Cardiac septum (tissue), 1 donor: ENCODE measurements around the gene RIPOR1. TPM values are rescaled to one million over a fixed set of nuclear protein-coding genes. Genes with fewer than 3 reads are reported as not detected.

Experiments
- DNase-seq: peaks from one replicate; pipeline ENCODE4 v3.0.0-alpha.2; 2020; ENCODE audit warnings: low spot score
- intact Hi-C: fragments of 100-400 bp; cut with DNase I; formaldehyde crosslinking; loops from one replicate; pipeline ENCODE4 v1.14.0; 2022
- total RNA-seq: library from RNA; stranded (reverse); fragmentation: NEBNext Ultra II Directional; extraction: Animal tissue kit (Norgen Biotek cat#: 25700); gene quantifications from one replicate; pipeline ENCODE4 v1.2.1, GENCODE V29; 2021
- donor health status: DM: no; HTN: no; CAD: no.

The RIPOR1 gene
- total RNA-seq, 1 donor from 2014 or later: 102 TPM

- peak; percentile 84 for DNase-seq
- intact Hi-C loops: no loop called here
Measured at GRCh38 chr16:67537636-67538591, 9.3 kb downstream of the RIPOR1 start.

DNA sequence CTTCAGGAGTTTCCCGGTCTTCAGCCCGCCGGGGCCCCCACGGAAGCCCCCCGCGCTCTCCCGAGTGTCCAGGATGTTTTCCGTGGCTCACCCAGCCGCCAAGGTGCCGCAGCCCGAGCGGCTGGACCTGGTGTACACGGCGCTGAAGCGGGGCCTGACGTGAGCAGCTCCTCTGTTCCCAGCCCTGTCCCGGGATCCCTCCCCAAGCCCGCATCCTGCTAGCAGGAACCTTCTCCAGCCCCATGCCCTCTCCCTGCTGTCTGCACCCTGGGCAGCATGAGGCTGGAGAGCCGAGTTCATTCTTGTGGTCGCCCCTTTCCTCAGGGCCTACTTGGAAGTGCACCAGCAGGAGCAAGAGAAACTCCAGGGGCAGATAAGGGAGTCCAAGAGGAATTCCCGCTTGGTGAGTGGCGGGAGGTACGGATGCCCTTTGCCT is 10.1 kb downstream of the RIPOR1 start:
- no peak for DNase-seq
- intact Hi-C loops: no loop called here

GRCh38 chr16:67539271-67539670 is 10.6 kb downstream of the RIPOR1 start:
- intact Hi-C loops: no loop called here
- DNase-seq: no peak

DNA sequence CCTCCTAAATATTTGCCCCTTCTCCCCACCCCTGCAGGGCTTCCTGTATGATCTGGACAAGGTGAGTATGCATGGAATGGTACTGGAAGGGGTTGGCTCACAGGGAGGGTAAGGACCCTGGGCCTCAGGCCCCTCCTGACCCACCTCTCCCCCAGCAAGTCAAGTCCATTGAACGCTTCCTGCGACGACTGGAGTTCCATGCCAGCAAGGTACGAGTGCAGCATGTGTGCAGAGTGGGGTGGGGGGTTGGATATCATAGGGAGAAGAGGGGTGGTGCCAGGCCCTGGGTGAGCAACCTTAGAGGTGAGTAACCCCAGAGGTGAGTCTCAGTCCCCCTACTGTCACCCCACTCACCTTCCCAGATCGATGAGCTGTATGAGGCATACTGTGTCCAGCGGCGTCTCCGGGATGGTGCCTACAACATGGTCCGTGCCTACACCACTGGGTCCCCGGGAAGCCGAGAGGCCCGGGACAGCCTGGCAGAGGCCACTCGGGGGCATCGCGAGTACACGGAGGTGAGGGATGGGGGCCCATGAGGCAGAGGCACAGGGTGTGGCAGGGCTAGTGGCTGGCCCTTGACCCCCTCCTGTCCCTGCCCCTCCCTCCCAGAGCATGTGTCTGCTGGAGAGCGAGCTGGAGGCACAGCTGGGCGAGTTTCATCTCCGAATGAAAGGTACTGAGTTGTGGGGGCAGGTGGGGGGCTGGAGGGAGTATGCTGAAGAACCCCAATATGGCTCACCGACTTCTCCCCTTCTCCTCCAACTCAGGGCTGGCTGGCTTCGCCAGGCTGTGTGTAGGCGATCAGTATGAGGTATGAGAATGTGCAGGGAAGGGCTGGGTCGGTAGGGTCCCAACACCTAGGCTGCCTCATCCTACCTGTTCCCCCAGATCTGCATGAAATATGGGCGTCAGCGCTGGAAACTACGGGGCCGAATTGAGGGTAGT is 11.3 kb downstream of the RIPOR1 start:
- intact Hi-C loops: no loop called here
- no peak for DNase-seq

GRCh38 chr16:67540756-67541155 is 12.1 kb downstream of the RIPOR1 start:
- no peak for DNase-seq
- intact Hi-C loops: no loop called here

DNA sequence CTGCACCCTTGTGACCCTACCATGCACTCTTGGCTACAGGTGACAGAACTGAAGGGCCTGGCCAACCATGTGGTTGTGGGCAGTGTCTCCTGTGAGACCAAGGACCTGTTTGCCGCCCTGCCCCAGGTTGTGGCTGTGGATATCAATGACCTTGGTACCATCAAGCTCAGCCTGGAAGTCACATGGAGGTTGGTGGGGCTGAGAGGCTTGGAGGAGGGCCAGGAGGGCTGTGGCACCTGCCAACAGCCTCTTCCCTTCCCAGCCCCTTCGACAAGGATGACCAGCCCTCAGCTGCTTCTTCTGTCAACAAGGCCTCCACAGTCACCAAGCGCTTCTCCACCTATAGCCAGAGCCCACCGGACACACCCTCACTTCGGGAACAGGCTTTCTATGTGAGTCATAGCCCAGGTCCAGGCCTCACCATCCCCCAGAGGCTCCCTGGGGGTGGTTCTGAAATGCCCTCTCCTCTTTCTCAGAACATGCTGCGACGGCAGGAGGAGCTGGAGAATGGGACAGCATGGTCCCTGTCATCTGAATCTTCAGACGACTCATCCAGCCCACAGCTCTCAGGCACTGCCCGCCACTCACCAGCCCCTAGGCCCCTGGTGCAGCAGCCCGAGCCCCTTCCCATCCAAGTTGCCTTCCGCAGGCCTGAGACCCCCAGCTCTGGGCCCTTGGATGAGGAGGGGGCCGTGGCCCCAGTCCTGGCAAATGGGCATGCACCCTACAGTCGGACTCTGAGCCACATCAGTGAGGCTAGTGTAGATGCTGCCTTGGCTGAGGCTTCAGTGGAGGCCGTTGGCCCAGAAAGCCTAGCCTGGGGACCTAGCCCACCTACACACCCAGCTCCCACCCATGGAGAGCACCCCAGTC is 13.0 kb downstream of the RIPOR1 start:
- intact Hi-C loops: no loop called here
- DNase-seq: no peak

DNA sequence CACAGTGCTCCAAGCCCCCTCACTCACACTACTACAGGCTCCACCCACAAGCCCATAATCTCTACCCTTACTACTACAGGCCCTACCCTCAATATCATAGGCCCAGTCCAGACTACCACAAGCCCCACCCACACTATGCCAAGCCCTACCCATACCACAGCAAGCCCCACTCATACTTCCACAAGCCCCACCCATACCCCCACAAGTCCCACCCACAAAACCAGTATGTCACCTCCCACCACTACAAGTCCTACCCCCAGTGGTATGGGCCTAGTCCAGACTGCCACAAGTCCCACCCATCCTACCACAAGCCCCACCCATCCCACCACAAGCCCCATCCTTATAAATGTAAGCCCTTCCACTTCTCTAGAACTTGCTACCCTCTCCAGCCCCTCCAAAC is 13.8 kb downstream of the RIPOR1 start:
- DNase-seq: no peak
- intact Hi-C loops: no loop called here

DNA sequence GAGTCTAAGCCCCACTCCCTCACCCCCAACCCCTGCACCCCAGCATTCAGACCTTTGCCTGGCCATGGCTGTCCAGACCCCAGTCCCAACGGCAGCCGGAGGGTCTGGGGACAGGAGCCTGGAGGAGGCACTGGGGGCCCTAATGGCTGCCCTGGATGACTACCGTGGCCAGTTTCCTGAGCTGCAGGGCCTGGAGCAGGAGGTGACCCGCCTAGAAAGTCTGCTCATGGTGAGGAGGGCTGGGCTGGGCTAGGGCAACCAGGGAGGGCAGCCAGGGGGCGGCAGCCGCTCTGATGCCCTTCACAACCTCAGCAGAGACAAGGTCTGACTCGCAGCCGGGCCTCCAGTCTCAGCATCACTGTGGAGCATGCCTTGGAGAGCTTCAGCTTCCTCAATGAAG is 14.4 kb downstream of the RIPOR1 start:
- intact Hi-C loops: no loop called here

DNA sequence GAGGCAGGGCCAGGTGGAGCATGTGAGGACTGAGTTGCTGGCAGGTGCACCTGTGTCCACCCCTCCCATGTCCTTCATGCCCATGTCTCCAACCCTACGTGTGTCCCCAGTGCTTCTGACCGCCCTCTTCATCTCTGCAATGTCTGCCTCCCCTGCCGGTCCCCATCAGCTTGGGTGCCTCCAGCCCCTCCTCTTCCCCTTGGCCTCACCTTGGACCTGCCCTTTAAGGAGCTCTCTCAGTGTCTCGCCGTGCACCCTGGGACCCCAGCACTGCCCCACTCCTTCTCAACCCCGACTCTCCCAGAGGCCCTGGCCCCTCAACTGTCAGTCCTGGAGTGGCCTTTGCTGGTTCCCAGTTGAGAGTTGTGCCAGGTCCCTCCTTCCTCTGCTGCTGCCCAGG is 15.0 kb downstream of the RIPOR1 start:
- DNase-seq: no peak
- intact Hi-C loops: no loop called here

More for the DNA sequence above, 14.4 kb downstream of the RIPOR1 start:
- DNase-seq: no peak

- intact Hi-C loops: no loop called here
- DNase-seq: no peak
Measured at GRCh38 chr16:67544329-67544841, 15.8 kb downstream of the RIPOR1 start.

DNA sequence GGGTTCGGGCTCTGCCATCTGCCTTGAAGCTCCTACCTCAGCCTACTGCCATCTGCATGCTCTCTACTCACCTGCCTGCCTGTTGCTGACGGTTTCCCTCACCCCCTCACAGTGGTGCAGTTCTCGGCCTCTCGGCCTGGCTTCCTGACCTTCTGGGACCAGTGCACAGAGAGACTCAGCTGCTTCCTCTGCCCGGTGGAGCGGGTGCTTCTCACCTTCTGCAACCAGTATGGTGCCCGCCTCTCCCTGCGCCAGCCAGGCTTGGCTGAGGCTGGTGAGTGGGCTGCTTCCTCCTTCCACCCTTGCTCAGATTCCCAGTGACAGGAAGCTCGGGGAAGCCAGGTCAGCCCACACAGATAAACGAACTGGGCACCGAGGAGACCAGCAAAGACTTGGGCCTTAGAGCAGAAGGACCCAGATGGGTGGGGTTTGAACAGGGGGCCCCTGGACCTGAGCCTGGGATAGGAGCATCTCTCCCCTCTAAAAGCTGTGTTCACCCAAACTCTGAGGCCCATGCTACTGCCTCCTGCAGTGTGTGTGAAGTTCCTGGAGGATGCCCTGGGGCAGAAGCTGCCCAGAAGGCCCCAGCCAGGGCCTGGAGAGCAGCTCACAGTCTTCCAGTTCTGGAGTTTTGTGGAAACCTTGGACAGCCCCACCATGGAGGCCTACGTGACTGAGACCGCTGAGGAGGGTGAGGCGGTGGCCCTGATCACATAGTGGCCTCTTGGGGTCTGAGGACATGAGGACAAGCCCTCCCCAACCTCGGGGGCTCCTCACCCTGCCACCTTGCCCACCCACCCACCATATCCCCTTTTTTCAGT is 16.4 kb downstream of the RIPOR1 start:
- DNase-seq: no peak
- intact Hi-C loops: no loop called here

GRCh38 chr16:67545665-67546024 is 17.0 kb downstream of the RIPOR1 start:
- DNase-seq: no peak
- intact Hi-C loops: no loop called here

DNA sequence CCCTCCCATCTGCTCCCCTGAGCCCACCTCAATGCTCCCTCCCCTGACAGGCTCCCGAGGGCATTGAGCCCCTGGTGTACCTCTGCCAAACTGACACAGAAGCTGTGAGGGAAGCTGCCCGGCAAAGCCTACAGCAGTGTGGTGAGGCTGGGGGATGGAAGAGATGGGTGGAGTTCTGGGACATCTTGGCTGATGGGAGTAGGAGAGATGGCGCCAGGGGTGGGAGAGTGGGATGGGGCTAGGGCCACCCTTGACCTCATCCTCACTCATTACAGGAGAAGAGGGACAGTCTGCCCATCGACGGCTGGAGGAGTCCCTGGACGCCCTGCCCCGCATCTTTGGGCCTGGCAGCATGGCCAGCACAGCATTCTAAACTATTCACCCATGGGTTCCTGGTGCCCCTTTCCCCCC is 17.5 kb downstream of the RIPOR1 start:
- no peak for DNase-seq
- intact Hi-C loops: no loop called here

DNA sequence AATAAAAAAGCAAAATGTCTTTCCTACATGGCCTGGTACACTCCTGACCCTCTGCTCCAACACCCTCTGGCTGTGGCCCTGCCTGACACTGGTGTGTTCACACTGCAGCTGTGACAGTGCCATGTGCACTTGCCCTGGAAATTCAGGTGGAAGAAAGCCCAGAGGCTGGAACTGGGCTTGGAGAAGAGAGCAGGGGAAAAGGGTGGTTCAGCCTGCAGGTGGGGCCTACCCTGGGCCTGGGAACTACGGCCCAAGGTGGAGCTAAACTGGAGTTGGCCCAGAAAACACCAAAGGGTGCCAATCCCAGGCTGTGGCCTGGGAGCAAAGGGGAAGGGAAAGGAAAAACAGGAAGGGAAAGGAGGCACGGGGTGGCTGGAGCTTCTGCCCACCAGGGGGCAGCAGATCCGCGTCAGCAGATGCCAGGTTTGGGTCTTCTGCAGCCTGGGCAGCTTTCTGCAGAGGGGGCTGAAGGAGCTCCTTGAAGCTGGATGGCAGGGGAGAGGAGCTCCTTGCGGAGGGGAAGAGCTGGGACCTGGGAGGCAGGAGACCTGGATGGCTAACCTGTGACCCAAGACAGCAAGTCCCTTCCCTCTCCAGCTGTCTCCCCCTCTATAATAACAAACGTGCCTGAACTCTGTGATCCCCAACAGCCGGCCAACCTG is 18.3 kb downstream of the RIPOR1 start:
- DNase-seq: peak; percentile 87
- intact Hi-C loops: no loop called here

DNA sequence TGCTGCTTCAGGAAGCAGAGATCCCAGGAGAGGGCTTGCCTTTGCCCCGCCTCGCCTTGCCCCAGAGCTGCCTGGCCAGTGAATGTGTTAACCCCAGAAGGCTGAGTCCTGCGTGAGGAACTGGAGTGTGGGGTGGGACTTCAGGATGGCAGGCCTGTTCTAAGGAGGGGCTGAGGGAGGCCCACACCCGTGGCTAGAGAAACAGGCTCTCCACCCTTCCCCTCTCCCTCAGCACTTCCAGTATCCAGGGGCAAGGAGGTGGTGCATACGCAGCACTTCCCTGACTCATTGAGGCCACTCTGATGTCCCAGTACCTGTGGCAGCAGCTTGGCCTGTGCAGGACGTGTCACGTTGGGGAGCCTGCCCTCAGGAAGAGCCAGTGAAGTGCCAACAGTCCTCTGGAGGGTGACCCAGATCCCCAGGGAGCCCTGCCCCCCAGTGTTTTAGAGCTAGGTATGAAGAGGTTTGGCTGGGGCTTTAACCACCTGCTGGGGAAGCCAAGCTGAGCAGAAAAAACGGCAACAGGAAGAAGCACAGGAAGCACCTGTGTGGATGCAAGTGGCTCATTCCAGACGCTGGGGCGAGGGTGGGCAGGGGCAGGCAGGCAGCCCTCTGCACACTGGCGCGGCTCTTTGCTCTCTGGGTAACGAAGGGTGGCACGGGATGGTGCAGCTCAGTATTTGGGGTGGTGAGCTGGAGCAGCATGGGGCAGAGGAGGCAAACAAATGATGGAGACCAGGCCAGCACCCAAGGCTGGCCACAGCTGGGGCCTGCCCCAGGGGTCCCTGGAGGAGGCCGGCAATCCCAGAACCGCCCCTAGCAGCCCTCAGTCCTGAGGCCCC is 19.0 kb downstream of the RIPOR1 start:
- intact Hi-C loops: no loop called here

GRCh38 chr16:67548265-67549126 is 19.9 kb downstream of the RIPOR1 start:
- intact Hi-C loops: no loop called here
- DNase-seq: no peak

More for the DNA sequence above, 19.0 kb downstream of the RIPOR1 start:
- no peak for DNase-seq
